Tibial artery (tissue), 4 donors: ENCODE data around the gene SLC9A1.
"Not testable (repeated sequence)": the region's sequence is repeated elsewhere in the genome, so short reads cannot be mapped to it uniquely, and the experiment has no call there.

Experiments
- DNase-seq, 2 donors: peaks; one replicate each; pipeline ENCODE4 v3.0.0-alpha.2; 2019
- H3K27ac ChIP-seq, 2 donors: fragments of 200-600 bp; sonication (generic) in 1 of 2; 1 replicate in 1 of 2; 2 replicates in 1 of 2; pipeline ENCODE4 v1.5.1; 2018 to 2019; ENCODE audit warnings: mild to moderate bottlenecking in 1 of 2
- H3K27me3 ChIP-seq, 2 donors: fragments of 200-600 bp; sonication (generic) in 1 of 2; one replicate each; pipeline versions ENCODE4 v1.5.1 to v1.6.0; 2016 to 2019
- H3K36me3 ChIP-seq, 3 donors: fragments of 200-600 bp; sonication (generic) in 2 of 3; one replicate each; pipeline ENCODE4 v1.5.1; 2016 to 2019; ENCODE audit warnings: mild to moderate bottlenecking in 2 of 3
- H3K4me1 ChIP-seq, 4 donors: fragments of 200-600 bp; sonication (generic) in 2 of 4; 1 replicate in 3 of 4; 2 replicates in 1 of 4; pipeline ENCODE4 v1.5.1; 2016 to 2019
- H3K4me3 ChIP-seq, 2 donors: fragments of 200-600 bp; sonication (generic) in 1 of 2; 1 replicate in 1 of 2; 2 replicates in 1 of 2; pipeline ENCODE4 v1.5.1; 2018 to 2019; ENCODE audit warnings: mild to moderate bottlenecking in 2 of 2
- H3K9me3 ChIP-seq, 3 donors: fragments of 200-600 bp; sonication (generic) in 1 of 3; one replicate each; pipeline ENCODE4 v1.5.1; 2016 to 2019
- intact Hi-C: fragments of 100-400 bp; cut with DNase I; formaldehyde crosslinking; loops from one replicate; pipeline ENCODE4 v1.15.0; 2023; ENCODE audit warnings: low total_unique reads
- TF ChIP-seq, protein P1 (sequence below), 2 experiments: fragments of 200-600 bp in 1 of 2; fragments of 450-650 bp in 1 of 2; IDR thresholded peaks; one replicate each; pipeline ENCODE4 v1.5.1; 2017 to 2019; ENCODE audit warnings: antibody characterized with exemption in 2 of 2, mild to moderate bottlenecking in 1 of 2, moderate library complexity in 1 of 2

Gene SLC9A1

DNA sequence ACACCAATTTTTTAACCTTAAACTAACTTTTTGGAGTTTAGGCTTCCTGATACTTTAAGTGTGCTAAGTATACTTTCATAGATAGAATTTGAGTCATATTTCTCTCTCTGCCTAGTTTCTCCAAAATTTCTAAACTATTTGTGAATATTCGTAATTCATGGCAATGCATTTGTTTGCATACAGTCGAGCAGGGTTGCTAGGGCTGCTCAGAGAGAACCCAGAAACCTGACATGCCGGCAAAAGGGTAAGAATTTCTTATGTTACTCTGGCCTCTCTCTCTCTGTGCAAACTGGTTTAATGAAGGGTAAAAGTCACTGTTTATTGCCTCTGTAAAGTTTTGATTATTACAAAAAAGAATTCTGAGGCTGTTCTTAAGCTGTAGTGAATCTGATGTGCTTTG, 25.1 kb upstream of the SLC9A1 start:
- TF ChIP-seq, protein P1, sequence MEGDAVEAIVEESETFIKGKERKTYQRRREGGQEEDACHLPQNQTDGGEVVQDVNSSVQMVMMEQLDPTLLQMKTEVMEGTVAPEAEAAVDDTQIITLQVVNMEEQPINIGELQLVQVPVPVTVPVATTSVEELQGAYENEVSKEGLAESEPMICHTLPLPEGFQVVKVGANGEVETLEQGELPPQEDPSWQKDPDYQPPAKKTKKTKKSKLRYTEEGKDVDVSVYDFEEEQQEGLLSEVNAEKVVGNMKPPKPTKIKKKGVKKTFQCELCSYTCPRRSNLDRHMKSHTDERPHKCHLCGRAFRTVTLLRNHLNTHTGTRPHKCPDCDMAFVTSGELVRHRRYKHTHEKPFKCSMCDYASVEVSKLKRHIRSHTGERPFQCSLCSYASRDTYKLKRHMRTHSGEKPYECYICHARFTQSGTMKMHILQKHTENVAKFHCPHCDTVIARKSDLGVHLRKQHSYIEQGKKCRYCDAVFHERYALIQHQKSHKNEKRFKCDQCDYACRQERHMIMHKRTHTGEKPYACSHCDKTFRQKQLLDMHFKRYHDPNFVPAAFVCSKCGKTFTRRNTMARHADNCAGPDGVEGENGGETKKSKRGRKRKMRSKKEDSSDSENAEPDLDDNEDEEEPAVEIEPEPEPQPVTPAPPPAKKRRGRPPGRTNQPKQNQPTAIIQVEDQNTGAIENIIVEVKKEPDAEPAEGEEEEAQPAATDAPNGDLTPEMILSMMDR (IDR thresholded peaks at IDR 0.05) = no peak
- intact Hi-C loops = no loop called here
- Histone ChIP-seq H3K9me3 (no peaks in the 10 kb centered on the region), H3K4me1 (no peaks in the 10 kb centered on the region), H3K36me3 (no peaks in the 10 kb centered on the region), H3K4me3 (no peak overlapping the region), H3K27ac (no peak overlapping the region), H3K27me3 (no peaks in the 10 kb centered on the region)
- no peak for DNase-seq

DNA sequence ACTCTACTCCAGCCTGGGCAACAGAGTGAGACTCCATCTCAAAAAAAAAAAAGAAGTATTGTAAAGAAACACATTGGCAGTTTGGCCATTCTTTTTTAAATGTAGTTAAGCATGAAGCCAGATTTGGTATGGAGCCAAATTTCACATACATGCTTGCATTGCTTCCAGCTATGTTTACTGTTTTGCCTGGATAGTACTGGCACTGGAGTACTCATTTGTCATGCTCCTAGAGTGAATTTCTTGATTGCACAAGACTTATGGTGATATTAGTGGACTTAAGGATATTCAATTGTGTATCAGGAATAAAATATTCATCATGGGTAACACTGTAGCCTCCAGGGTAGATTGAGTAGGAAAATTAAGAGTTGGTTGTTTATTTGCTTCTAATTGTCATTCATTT, 24.5 kb upstream of the SLC9A1 start:
- intact Hi-C loops = no loop called here
- Histone ChIP-seq H3K4me3 (no peak overlapping the region), H3K27me3 (no peaks in the 10 kb centered on the region), H3K36me3 (no peaks in the 10 kb centered on the region), H3K4me1 (no peaks in the 10 kb centered on the region), H3K27ac (no peak overlapping the region), H3K9me3 (no peaks in the 10 kb centered on the region)
- DNase-seq = no peak
- TF ChIP-seq, protein P1 (IDR thresholded peaks at IDR 0.05) = no peak

DNA sequence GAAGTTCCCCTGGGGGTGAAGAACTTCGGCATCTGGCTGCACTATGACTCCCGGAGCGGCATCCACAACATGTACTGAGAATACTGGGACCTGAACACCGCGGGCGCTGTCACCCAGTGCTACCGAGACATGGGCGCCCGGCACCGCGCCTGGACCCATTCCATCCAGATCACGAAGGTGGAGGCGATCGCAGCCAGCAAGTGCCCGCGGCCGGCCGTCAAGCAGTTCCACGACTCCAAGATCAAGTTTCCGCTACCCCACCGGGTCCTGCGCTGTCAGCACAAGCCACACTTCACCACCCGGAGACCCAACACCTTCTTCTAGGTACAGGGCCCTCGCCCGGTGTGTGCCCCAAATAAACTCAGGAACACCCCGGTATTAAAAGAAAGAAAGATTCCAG, 22.0 kb upstream of the SLC9A1 start:
- Histone ChIP-seq H3K4me1 (no peaks in the 10 kb centered on the region), H3K9me3 (no peaks in the 10 kb centered on the region), H3K27ac (no peak overlapping the region), H3K27me3 (no peaks in the 10 kb centered on the region), H3K4me3 (no peak overlapping the region), H3K36me3 (no peaks in the 10 kb centered on the region)
- TF ChIP-seq, protein P1 (IDR thresholded peaks at IDR 0.05) = no peak
- intact Hi-C loops = no loop called here
- no peak for DNase-seq

DNA sequence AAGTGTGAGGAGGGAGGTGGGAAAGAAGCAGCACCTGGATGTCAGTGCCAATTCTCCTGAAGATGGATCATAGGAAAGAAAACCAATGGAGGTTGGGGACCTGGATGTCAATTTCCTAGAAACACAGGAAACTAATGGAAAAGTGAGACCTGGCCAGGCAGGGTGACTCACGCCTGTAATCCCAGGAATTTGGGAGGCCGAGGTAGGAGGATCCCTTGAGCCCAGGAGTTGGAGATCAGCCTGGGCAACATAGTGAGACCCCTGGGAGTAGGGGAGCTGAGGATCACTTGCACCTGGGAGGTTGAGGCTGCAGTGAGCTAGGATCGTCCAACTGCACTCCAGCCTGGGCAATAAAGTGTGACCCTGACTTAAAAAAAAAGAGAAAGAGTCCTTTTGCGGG, 21.4 kb upstream of the SLC9A1 start:
- intact Hi-C loops = no loop called here
- H3K4me3 ChIP-seq = no peak overlapping the region
- H3K9me3 ChIP-seq = no peaks in the 10 kb centered on the region
- no peaks in the 10 kb centered on the region for H3K27me3 ChIP-seq
- DNase-seq = no peak
- TF ChIP-seq, protein P1 (IDR thresholded peaks at IDR 0.05) = no peak
- no peaks in the 10 kb centered on the region for H3K36me3 ChIP-seq
- H3K27ac ChIP-seq = no peak overlapping the region
- H3K4me1 ChIP-seq = no peaks in the 10 kb centered on the region

DNA sequence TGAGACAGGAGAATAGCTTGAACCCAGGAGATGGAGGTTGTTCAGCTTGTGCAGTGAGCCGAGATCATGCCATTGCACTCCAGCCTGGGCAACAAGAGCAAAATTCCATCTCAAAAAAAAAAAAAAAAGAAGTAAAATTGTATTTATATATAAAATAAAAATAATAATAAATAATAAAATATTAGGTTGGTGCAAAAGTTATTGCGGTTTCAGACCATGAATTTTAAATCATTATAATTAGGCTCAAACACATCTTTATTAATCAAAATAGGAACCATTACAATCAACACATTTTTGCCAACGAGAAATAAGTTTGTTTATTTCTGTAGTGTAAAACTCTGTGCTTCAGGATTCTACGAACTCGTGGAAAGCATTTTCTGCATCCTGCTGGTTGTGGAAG, 18.1 kb upstream of the SLC9A1 start:
- H3K4me3 ChIP-seq, H3K9me3 ChIP-seq, H3K4me1 ChIP-seq, DNase-seq, H3K27ac ChIP-seq, H3K36me3 ChIP-seq, H3K27me3 ChIP-seq, intact Hi-C loops: not testable (repeated sequence)

DNA sequence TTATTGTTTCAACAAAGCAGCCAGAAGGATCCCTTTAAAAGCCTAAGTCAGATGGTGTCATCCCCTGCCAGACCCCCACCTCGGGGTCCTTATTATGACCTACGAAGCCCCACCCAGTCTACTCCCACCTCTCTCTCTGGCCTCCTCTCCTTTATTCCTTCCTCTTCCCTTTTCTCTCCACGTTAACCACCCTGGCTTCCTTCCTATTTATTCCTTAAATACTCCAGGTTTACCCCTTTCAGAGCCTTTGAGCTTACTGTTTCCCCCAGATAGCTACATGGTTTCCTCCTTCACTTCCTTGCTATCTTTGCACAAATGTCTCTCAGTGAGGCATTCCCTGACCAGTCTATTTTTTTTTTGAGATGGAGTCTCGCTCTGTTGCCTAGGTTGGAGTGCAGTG, 12.0 kb upstream of the SLC9A1 start:
- Histone ChIP-seq H3K4me3 (no peak overlapping the region), H3K9me3 (no peaks in the 10 kb centered on the region), H3K27me3 (no peaks in the 10 kb centered on the region), H3K36me3 (no peaks in the 10 kb centered on the region), H3K27ac (no peak overlapping the region), H3K4me1 (no peaks in the 10 kb centered on the region)
- no peak for DNase-seq
- TF ChIP-seq, protein P1 (IDR thresholded peaks at IDR 0.05) = no peak
- intact Hi-C loops = no loop called here
